UCSD-AML1 (cell line): ENCODE results near the gene TMEM154.
"Not testable (repeated sequence)": the region's sequence is repeated elsewhere in the genome, so short reads cannot be mapped to it uniquely, and the experiment has no call there.

Source experiments
- DNase-seq: peaks from one replicate; lab custom pipeline; 2025; ENCODE audit not compliant: unreplicated experiment; lab: John Stamatoyannopoulos, UW

TMEM154 gene

DNA sequence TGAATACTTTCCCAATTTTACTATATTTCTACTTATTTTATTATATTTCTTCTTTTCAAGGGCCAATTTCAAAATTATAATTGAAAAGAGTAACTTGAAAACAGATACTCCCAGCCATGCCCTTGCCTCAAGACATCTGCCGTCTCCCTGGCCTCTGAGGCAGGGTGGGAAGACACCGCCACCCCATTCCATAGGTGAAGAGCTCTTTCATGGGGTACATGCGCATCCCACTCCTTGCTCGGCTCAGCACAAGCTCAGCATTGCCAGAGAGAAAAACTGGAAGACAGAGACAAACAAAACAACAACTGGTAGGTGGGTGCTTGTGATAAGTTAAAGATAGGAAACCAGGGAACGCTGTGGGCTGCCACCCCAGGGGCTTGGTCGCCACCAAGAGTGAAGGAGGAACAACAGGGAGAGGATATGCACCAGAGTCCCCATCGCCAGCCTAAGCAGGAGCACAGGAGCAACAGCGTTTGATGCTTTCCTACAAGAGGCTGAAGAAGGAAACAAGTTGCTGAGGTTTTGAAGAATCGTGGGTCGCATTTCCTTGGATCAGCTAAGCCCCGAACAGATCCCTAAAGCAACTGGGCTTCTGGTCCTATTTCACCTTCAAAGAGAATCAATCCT lies 11.3 kb downstream of the TMEM154 start:
- no peak for DNase-seq

DNA sequence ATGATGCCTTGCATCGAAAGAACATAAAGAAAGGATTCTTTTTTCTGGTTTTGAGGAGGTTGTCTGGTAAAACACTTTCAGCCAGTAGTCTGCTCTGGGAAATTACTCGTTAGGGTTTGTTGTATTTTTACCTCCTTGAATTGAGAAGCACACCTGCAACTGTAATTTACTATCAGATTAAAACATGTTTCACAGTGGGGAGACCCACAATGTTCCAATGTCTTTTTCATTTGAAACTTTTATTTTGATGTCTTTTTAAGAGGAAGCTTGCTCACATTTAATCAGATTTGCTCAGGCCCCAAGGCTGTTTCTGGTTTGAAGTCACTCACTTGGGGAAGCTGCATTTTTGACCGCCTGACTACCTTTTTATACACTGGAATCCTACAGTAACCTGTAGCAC lies 12.0 kb downstream of the TMEM154 start:
- DNase-seq, result no peak

DNA sequence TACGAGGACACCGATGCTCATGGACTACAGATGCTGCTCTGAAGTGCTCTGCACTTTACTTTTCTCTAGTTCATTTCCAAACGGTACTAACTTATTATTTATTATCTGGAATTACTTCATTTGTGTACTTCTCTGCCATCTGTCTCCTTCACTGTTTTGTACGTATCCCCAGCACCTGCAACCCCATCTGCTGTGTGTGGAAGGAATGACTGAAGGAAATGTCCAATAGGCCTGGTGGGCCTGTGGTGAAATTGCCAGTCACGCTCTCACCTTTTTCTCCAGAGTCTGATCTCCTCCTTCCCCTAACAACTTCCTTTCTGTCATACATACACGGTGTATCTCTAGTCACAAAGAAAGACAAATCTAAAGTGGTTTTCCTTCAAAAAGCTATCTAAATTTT lies 12.9 kb downstream of the TMEM154 start:
- DNase-seq, result no peak

DNA sequence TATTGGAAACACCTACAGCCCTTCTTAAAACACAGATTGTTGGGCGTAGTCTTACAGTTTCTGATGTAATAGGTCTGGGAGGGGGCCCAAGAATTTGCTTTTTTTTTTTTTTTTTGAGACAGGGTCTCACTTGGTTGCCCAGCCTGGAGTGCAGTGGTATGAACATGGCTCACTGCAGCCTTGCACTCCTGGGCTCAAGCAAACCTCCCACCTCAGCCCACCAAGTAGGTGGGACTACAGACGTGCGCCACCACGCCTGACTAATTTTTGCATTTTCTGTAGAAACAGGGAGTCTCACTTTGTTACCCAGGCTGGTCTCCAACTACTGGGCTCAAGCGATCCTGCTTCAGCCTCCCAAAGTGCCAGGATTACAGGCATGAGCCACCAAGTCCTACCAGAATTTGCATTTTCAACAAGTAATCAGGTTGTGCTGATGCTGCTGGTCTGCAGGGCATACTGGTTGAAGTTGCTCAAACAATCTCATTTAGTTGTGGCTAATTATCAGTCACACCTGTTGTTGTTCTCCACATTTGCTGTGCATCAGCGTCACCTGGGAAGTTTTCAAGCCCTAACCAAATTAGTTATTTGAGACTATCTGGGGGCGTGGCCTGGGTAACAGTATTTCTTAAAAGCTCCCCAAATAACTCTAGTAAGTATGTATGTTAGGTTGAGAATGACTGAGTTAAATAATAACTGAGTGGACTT lies 14.0 kb downstream of the TMEM154 start:
- no peak for DNase-seq

DNA sequence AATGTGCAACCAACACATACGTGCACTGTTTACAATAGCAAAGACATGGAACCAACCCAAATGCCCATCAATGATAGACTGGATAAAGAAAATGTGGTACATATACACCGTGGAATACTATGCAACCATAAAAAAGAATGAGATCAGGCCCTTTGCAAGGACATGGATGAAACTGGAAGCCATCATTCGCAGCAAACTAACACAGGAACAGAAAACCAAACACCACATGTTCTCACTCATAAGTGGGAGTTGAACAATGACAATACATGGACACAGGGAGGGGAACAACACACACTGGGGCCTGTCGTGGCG lies 15.8 kb downstream of the TMEM154 start:
- DNase-seq, result not testable (repeated sequence)

DNA sequence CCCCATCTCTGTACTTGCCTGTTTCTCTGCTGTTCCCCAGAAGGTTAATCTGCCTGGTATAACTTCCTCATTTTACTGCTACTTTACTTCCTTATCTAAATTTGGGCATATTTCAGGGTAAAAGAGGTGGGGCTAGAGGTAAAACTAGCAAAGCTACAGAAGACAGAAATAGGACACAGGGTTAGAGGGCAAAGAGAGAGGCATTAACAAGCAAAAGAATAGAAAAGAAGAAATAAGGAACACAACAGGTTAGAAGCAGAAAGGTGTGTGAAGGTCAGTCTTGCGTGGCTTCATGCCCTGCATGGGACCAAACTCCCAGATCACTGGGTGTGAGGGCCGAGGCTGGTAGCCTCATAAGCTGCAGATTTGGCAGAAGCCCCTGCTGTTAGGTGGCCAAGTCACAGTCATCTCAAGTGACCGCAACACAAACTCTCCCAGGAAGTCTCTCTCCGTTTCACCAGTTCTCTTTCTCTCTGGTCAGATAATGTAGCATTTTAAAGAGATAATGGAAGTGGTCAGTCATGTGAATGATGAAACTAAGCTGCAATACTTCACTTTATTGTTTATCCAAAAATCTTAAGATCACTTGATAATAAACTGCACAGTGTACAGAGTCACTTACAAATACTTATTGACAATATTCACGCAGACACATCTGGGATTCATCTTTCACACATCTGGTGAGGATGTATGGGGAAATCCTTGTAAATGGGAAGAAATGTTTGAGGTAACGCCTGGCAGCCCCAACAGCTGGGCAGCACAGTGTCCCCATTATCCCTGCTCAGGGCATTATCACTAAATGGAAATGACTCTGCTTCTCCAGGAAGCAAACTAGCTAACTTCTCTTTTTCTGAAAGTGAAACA lies 16.4 kb downstream of the TMEM154 start:
- peak; percentile 28 for DNase-seq

DNA sequence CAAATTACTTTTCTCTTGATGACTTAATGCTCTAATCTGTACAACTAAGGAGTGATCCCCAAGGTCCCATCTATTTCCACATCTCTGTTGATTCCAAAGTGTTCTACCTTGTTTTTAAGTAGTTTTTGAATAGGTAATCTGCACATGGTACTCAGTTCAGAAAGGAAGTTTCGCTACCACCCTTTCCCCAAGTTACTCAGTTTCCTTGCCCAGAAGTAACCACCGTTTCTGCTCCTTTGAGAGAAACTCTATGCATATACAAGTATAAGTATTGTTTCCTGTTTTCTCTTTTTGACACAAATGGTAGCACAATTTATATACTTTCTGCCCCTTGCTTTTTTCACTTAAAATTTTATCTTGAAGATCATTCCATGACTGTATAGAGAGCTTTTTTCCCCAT lies 18.1 kb downstream of the TMEM154 start:
- no peak for DNase-seq

DNA sequence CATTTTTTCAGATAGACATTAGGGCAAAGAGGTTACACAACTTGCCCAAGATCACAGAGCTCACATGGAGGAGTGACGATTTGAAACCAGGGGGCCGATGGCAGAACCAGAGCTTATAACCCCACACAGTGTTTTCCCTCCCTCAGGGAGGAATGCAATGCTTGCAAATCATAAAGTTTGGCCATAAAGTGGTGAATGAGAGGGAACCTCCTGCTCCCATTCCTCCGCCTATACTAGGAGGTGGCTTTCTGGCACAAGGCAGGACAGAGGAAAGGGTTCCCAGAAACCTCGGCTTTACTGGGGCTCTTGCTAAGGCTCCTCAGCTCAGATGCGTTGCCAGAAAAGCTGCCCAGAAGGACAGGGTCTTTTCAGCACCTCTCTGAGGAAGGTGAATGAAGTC lies 19.3 kb downstream of the TMEM154 start:
- DNase-seq, result no peak

DNA sequence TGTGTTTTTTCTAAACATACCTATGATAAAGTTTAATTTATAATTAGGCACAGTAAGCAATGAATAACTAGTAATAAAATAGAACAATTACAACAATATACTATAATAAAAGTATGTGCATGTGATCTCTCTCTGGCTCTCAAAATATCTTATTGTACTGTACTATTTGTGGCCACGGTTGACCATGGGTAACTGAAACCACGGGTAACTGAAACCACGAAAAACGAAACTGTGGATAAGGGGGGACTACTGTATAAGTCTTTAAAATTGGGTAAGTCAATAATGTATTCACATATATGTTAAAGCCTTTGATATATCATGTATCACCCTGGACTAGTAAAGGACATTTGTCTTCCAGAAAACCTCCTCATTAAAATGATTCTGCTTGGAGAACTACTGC lies 20.0 kb downstream of the TMEM154 start:
- DNase-seq, result no peak

DNA sequence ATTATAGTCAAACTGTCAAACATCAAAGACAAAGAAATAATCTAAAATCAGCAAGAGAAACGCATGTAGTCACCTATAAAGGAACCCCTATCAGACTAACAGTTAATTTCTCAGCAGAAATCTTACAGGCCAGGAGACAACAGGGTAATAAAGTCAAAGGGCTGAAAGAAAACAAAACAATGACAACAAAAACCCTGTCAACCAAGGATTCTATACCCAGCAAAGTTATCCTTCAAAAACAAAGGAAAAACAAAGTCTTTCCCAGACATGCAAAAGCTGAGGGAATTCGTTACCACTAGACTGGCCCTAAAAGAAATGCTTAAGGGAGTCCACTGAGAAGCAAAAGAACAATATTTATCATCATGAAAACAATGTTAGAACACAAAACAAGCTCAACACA lies 22.1 kb downstream of the TMEM154 start:
- DNase-seq, result no peak

DNA sequence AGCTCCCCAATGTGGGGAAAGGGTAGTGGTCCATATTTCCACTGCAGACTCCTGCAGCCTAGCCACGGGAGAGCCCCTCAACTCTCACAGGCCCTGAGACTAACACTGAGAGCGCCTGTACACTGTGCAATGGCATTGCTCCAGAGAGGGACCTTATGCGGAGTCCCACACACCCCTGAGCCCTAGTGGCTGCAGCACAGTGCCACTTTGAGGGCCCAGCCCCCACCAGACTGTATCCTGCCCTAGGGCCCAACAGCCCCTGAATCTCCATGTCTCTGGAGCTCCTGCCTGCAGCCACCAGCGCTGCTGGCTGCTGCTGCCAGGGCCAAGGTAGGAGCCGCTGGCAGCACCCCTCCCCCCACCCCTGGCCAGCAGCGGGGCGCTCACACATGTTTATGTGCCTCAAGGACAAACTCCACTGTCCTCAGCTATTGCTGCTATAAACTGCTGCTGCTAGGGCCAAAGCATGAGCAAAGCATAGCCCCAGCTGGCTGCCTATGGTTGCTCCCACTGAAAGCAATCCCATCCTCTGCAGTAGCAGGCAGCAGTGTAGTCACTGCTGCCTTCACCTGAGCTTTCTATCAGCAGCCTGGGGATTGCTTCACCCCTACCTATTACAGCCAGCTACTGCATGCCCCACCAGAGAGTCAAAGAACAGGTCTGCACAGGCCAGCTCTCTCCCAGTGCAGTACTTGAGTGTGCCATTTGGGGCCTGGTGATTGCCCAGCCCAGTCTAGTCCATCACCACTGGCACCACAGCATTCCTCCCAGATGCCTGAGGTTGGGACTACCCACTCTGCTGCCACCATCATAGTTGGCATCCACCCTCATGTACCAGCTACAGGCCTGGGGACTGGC lies 24.3 kb downstream of the TMEM154 start:
- DNase-seq, result no peak

DNA sequence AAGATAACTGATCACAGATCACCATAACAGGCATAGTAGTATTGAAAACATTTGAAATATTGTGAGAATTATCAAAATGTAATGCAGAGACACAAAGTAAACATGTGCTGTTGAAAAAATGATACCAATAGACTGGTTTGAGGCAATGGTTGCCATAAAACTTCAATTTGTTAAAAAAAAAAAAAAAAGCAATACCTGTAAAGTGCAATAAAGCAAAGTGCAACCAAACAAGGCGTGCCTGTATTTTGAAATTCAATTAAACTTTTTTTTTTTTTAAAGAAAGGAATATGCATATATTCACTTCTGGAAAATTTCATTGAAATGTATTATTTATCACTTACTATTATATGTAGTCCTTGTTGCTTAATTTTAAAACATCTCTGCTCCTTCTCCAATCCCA lies 27.7 kb downstream of the TMEM154 start:
- DNase-seq, result no peak

DNA sequence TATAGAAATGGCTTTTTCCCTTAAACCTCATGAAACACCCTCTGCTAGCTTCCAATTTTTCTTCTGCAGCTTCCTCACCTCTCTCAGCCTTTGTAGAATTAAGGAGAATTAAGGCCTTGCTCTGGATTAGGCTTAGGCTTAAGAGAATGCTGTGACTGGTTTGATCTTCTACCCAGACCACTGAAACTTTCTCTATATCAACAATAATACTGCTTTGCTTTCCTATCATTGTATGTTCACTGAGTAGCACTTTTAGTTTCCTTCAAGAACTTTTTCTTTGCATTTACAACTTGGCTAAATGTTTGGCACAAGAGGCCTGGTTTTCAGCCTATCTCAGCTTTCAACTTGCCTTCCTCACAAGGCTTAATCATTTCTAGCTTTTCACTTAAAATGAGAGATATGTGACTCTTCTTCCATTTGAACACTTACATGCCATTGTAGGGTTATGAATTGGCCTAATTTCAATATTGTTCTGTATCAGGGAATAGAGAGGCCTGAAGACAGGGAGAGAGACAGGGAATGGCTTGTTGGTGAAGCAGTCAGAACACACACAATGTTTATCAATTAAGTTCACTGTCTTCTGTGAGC lies 28.2 kb downstream of the TMEM154 start:
- no peak for DNase-seq

DNA sequence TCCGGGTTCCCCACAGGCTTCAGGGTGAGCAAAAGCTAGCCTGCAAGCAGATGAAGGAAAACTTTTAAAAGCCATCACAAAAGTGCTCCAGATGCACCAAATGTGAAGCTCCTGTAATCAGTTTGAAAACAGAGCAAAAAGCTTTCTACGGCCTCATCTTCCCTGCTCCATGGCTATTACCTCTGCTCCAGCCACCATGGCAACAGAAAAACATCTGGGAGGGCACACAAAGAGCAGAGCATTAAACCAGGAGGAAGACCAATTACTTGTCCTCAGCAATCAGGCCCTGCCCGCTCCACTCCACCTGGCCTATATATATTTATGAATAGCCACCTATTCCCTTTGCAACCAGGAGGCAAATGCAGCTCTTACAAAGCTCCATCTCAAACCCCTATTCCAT lies 33.6 kb downstream of the TMEM154 start:
- no peak for DNase-seq

DNA sequence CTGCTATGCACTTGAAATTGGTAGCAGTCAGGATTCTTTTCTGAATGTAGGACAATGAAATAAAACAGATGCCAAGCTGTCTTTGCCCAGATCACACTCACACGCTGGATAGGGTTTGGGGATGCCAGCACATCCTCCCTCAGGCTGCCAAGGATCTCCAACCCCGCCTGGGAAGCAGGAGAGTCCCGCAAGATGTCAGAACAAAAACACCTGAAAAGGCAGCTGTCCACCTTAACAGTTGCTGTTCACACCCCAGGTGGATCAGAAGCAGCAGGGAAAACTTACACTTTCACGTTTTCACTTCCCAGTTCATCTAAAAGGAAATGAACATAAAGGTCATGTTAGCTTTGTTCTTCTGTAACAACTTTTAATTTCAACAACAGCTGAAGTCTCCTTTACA lies 35.7 kb downstream of the TMEM154 start:
- DNase-seq, result no peak

DNA sequence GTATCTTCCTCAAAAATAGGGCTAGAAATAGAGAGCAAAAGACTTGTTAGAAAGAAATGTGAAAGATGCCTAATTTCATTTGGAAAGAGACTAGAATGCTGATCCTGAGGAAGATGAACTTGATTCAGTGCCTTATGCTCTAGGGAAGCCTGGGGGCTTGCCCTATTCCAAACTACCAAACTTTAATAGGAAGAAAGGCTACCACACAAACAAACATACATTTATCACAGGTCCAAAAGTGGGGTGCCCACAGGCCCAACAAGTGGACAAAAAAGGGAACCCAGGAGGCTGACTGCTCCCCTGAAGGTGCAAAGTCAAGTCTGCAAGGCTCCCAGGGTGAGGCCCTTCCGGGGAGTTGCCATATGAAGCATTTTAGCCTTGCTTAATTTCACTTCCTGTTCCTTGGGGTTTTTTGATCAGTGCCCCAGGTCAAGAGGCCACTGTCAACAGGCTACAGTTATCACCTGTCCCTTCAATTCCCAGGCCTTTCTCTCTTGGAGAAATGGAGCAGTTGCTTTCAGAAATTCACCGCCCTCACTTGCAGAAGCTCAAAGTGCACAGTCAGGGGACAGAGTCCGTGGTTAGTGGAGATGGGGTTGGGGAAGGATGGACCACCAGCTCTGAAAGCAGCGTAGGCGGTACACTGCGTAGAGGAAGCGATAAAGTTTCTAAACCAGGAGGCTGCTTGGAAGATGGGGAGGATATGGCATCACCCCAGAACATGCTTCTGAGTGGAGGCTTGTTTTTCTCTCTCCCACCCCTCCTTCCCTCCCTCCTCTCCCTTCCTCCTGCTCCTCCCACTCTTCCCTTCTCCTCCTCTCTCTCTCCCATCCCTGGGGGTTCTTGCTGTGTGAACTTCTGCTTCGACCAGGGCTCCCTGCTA lies 36.4 kb downstream of the TMEM154 start:
- DNase-seq, result peak; percentile 39

DNA sequence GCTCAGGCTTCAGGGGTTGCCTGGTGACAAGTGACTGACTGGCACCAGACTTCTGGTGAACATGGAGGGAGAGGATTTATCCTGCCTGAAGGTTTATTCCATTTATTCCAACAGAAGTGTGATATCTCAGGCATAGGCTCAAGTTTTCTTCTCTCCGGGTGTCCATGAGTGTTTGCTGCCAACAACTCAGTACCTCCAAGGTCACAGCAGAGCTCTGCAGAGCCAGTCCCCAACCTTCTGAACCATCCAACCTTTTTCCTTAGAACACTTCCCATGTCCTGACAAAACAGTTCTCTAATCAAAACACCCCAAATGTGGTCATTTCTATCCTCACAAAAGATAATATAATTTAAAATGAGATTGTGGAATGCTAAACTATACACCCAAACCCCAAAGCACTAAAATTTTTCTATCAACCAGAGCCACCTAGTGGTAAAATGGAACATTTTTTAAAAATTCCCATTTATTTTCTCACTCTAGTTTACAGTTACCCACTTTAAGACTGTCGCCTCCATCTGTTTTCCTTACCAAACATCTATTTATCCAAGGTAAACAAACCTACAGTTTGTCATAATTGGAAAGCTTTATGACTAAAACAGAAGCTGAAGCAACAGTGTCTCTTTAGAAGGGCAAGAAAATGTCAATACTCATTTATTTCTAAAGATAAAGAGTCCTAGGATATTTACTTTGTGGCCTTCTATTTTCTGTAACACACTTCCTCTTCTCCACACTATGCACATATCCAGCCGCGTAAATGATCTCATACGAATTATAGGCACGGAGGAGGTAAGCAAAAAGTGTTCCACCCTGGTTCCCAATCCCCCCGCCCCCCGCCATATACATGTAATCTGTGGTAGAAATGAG lies 39.5 kb downstream of the TMEM154 start:
- DNase-seq, result no peak

DNA sequence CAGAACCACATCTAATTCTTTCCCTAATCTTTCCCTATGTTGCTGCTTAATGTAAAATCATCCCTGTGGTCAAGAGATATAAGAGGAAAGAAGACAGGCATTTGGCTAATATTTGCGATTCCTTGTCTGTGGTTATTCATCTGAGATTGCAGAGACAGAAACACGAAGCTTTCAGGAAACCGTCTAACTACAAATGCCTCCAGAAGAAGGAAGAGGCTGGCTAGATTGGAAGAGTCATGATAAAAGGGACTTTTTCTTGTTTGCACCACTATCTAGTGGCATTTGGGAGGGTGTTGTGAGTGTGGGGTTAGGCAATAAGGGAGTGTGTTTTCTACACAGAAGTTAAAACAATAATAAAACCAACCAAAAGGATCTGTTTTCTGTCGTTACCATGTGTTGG lies 43.9 kb downstream of the TMEM154 start:
- no peak for DNase-seq

DNA sequence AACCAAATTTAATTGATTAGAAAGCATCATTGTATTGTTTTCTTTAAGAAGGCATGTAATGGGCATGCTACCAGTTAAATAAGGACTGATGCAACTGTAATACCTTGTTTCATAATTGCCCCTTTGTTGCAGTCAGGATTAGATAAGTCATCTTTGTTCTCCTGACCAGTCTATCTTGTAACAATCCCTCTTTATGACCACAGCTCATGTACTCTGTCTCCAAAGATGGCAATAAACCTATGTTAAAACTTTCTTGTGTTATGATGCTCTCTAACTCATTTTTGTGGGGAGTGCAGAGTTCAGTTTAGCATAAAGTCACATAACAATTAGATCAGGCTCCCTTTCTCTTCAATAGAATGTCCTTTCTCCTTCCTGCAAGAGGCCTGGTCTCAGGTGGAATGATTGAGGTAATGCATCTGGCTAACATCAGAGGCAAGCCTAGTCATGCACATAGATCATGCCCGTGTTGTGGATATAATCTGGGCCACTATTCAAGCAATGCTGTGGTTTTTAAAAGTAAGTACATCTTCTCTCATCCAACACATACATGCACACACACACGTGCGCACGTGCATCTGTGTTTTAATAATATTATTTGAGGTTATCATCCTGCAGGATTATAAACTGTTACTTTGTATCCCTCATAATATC lies 45.6 kb downstream of the TMEM154 start:
- DNase-seq, result no peak
